ENCODE measurements around the gene NAV3. TPM values are rescaled to one million over a fixed set of nuclear protein-coding genes. Genes with fewer than 3 reads are reported as not detected.

The NAV3 gene
- total and polyA plus RNA-seq, 2 experiments from 2014 or later = 4.0 to 12.0 TPM

DNA sequence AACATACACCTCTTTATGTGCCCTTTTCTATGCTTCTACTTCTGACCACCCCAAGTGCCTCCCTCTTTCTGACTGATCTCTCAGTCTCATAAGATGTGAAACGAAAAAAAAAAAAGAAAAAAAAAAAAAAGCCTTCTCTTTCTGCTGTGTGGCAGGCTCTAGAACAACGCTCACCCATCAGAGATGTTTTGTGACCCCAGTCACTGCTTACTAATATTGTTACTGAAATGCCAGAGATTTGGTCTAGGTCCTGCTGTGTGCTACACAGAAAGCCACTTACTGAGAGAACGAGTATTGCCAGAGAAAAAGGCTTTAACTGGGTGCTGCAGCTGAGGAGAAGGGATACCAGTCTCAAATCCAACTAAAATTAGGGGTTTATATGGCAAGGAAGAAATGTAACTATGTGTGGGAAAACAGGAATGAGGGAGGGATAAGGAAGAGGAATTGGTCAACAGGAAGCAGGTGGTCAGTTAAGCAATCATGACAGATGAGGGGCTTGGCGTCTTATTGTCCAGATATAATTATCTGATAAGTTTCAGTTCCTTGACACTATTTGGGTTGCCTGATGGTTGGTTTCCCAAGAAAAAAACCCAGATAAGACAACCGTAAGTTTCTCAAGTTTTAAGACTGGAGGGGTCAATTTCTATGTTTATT lies 149.0 kb downstream of the NAV3 start:
- Histone ChIP-seq H3K4me1 (ENCODE audit: insufficient read depth) (no peaks in the 10 kb centered on the region), H3K9me2 (ENCODE audit: insufficient read depth) (no peaks in the 10 kb centered on the region), H3K36me3 (ENCODE audit: insufficient read depth) (no peaks in the 10 kb centered on the region), H3K4me3 (no peak overlapping the region), H3F3A (replicated peaks; ENCODE audit: low read depth) (no peaks in the 10 kb centered on the region), H3K27me3 (ENCODE audit: insufficient read depth) (no peaks in the 10 kb centered on the region), H3K4me2 (no peak overlapping the region), H2AFZ (no peak overlapping the region), H4K20me1 (replicated peaks; ENCODE audit: insufficient read depth) (no peaks in the 10 kb centered on the region), H3K27ac (ENCODE audit: low read depth) (no peak overlapping the region), H3K79me2 (replicated peaks; ENCODE audit: insufficient read depth) (no peaks in the 10 kb centered on the region)
- DNase-seq (ENCODE audit: low spot score) = no peak
- H3K4me1 Mint-ChIP-seq = peaks cover 5% of the 10 kb centered on the region; the same call in 1 of the 3 replicates
- H3K9me3 Mint-ChIP-seq = no peaks in the 10 kb centered on the region
- H3K36me3 Mint-ChIP-seq (ENCODE audit: low read depth) = no peaks in the 10 kb centered on the region
- H3K27me3 Mint-ChIP-seq (ENCODE audit: insufficient read depth, low read depth, poor library complexity) = peaks cover 2% of the 10 kb centered on the region
- TF ChIP-seq ZNF331 (CRISPR knock-in tag; IDR thresholded peaks at IDR 0.05; ENCODE audit: low read depth) (no peak), EZH2 (IDR thresholded peaks at IDR 0.05; ENCODE audit: low read depth, unreplicated experiment) (no peak), NANOG (IDR thresholded peaks at IDR 0.05; ENCODE audit: borderline replicate concordance) (no peak), POLR2AphosphoS5 (IDR thresholded peaks at IDR 0.05; ENCODE audit: low read depth) (no peak), JUNB (IDR thresholded peaks at IDR 0.05; ENCODE audit: unreplicated experiment) (no peak)
- TF ChIP-seq, protein P1, sequence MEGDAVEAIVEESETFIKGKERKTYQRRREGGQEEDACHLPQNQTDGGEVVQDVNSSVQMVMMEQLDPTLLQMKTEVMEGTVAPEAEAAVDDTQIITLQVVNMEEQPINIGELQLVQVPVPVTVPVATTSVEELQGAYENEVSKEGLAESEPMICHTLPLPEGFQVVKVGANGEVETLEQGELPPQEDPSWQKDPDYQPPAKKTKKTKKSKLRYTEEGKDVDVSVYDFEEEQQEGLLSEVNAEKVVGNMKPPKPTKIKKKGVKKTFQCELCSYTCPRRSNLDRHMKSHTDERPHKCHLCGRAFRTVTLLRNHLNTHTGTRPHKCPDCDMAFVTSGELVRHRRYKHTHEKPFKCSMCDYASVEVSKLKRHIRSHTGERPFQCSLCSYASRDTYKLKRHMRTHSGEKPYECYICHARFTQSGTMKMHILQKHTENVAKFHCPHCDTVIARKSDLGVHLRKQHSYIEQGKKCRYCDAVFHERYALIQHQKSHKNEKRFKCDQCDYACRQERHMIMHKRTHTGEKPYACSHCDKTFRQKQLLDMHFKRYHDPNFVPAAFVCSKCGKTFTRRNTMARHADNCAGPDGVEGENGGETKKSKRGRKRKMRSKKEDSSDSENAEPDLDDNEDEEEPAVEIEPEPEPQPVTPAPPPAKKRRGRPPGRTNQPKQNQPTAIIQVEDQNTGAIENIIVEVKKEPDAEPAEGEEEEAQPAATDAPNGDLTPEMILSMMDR (conservative IDR thresholded peaks at IDR 0.05; ENCODE audit: low read depth in 2 of 2) = no peak
- H3K4me3 Mint-ChIP-seq = no peak overlapping the region
- H3K27ac Mint-ChIP-seq = no peak overlapping the region
- no peak for ATAC-seq

DNA sequence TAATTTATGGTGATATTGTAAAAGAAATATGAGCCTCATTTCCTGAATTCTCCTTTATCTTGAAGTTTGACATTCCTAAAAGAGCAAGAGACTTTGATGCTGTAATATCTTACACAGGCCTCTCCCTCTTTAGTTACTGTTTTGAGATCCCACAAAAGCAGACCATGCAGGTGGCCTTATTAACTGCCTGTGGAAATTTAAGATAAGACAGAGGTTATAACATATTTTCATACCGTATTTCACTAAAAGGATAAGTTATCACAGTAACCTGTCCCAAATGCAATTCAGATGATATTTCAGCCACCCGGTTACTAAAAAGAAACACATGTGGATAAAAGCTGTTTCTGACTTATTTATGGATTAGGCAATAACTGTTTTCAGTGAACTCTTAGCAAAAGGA lies 150.1 kb downstream of the NAV3 start:
- no peak overlapping the region for H3K27ac ChIP-seq (ENCODE audit: low read depth)
- DNase-seq (ENCODE audit: low spot score) = no peak
- Mint-ChIP-seq H3K27ac (no peak overlapping the region), H3K4me1 (peaks cover 5% of the 10 kb centered on the region; the same call in 1 of the 3 replicates), H3K4me3 (no peak overlapping the region), H3K9me3 (no peaks in the 10 kb centered on the region), H3K36me3 (ENCODE audit: low read depth) (no peaks in the 10 kb centered on the region), H3K27me3 (ENCODE audit: insufficient read depth, low read depth, poor library complexity) (peaks cover 2% of the 10 kb centered on the region)
- no peak overlapping the region for H2AFZ ChIP-seq
- no peaks in the 10 kb centered on the region for H3K79me2 ChIP-seq (replicated peaks; ENCODE audit: insufficient read depth)
- H3K4me1 ChIP-seq (ENCODE audit: insufficient read depth) = no peaks in the 10 kb centered on the region
- no peaks in the 10 kb centered on the region for H3K27me3 ChIP-seq (ENCODE audit: insufficient read depth)
- ATAC-seq = no peak
- no peak overlapping the region for H3K4me2 ChIP-seq
- H4K20me1 ChIP-seq (replicated peaks; ENCODE audit: insufficient read depth) = no peaks in the 10 kb centered on the region
- H3K36me3 ChIP-seq (ENCODE audit: insufficient read depth) = no peaks in the 10 kb centered on the region
- H3K9me2 ChIP-seq (ENCODE audit: insufficient read depth) = no peaks in the 10 kb centered on the region
- H3F3A ChIP-seq (replicated peaks; ENCODE audit: low read depth) = no peaks in the 10 kb centered on the region
- no peak overlapping the region for H3K4me3 ChIP-seq
- TF ChIP-seq NANOG (IDR thresholded peaks at IDR 0.05; ENCODE audit: borderline replicate concordance) (no peak), EZH2phosphoT487 (IDR thresholded peaks at IDR 0.05; ENCODE audit: unreplicated experiment) (no peak), CREB1 (CRISPR knock-in tag; IDR thresholded peaks at IDR 0.05; ENCODE audit: low read depth) (no peak), JUNB (IDR thresholded peaks at IDR 0.05; ENCODE audit: unreplicated experiment) (no peak), POLR2AphosphoS5 (IDR thresholded peaks at IDR 0.05; ENCODE audit: low read depth) (no peak), ZNF114 (CRISPR knock-in tag; IDR thresholded peaks at IDR 0.05) (no peak), EZH2 (IDR thresholded peaks at IDR 0.05; ENCODE audit: low read depth, unreplicated experiment) (no peak)
- TF ChIP-seq, protein P2, sequence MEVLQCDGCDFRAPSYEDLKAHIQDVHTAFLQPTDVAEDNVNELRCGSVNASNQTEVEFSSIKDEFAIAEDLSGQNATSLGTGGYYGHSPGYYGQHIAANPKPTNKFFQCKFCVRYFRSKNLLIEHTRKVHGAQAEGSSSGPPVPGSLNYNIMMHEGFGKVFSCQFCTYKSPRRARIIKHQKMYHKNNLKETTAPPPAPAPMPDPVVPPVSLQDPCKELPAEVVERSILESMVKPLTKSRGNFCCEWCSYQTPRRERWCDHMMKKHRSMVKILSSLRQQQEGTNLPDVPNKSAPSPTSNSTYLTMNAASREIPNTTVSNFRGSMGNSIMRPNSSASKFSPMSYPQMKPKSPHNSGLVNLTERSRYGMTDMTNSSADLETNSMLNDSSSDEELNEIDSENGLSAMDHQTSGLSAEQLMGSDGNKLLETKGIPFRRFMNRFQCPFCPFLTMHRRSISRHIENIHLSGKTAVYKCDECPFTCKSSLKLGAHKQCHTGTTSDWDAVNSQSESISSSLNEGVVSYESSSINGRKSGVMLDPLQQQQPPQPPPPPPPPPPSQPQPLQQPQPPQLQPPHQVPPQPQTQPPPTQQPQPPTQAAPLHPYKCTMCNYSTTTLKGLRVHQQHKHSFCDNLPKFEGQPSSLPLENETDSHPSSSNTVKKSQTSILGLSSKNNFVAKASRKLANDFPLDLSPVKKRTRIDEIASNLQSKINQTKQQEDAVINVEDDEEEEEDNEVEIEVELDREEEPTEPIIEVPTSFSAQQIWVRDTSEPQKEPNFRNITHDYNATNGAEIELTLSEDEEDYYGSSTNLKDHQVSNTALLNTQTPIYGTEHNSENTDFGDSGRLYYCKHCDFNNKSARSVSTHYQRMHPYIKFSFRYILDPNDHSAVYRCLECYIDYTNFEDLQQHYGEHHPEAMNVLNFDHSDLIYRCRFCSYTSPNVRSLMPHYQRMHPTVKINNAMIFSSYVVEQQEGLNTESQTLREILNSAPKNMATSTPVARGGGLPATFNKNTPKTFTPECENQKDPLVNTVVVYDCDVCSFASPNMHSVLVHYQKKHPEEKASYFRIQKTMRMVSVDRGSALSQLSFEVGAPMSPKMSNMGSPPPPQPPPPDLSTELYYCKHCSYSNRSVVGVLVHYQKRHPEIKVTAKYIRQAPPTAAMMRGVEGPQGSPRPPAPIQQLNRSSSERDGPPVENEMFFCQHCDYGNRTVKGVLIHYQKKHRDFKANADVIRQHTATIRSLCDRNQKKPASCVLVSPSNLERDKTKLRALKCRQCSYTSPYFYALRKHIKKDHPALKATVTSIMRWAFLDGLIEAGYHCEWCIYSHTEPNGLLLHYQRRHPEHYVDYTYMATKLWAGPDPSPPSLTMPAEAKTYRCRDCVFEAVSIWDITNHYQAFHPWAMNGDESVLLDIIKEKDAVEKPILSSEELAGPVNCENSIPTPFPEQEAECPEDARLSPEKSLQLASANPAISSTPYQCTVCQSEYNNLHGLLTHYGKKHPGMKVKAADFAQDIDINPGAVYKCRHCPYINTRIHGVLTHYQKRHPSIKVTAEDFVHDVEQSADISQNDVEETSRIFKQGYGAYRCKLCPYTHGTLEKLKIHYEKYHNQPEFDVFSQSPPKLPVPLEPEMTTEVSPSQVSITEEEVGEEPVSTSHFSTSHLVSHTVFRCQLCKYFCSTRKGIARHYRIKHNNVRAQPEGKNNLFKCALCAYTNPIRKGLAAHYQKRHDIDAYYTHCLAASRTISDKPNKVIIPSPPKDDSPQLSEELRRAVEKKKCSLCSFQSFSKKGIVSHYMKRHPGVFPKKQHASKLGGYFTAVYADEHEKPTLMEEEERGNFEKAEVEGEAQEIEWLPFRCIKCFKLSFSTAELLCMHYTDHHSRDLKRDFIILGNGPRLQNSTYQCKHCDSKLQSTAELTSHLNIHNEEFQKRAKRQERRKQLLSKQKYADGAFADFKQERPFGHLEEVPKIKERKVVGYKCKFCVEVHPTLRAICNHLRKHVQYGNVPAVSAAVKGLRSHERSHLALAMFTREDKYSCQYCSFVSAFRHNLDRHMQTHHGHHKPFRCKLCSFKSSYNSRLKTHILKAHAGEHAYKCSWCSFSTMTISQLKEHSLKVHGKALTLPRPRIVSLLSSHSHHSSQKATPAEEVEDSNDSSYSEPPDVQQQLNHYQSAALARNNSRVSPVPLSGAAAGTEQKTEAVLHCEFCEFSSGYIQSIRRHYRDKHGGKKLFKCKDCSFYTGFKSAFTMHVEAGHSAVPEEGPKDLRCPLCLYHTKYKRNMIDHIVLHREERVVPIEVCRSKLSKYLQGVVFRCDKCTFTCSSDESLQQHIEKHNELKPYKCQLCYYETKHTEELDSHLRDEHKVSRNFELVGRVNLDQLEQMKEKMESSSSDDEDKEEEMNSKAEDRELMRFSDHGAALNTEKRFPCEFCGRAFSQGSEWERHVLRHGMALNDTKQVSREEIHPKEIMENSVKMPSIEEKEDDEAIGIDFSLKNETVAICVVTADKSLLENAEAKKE (CRISPR knock-in tag; IDR thresholded peaks at IDR 0.05) = no peak
- TF ChIP-seq, protein P3, sequence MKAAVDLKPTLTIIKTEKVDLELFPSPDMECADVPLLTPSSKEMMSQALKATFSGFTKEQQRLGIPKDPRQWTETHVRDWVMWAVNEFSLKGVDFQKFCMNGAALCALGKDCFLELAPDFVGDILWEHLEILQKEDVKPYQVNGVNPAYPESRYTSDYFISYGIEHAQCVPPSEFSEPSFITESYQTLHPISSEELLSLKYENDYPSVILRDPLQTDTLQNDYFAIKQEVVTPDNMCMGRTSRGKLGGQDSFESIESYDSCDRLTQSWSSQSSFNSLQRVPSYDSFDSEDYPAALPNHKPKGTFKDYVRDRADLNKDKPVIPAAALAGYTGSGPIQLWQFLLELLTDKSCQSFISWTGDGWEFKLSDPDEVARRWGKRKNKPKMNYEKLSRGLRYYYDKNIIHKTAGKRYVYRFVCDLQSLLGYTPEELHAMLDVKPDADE (IDR thresholded peaks at IDR 0.05) = no peak
